Mesenchymal stem cell (in vitro differentiated cells and primary cell): ENCODE data around the gene LGALS9C.
"Not testable (repeated sequence)": the region's sequence is repeated elsewhere in the genome, so short reads cannot be mapped to it uniquely, and the experiment has no call there.

Experiments
- DNase-seq: peaks from one replicate; pipeline ENCODE4 v3.0.0-alpha.2; 2013
- H2AFZ ChIP-seq: one replicate; pipeline ENCODE4 v1.6.1; 2013; ENCODE audit warnings: low read depth, mild to moderate bottlenecking, control low read depth, inconsistent platforms, low read length, moderate library complexity
- H2AK5ac ChIP-seq: 2 replicates; pipeline ENCODE4 v1.6.1; 2013; ENCODE audit warnings: low read length, moderate library complexity, mild to moderate bottlenecking, inconsistent platforms; ENCODE audit not compliant: severe bottlenecking
- H2BK120ac ChIP-seq: one replicate; pipeline ENCODE4 v1.6.1; 2013; ENCODE audit warnings: low read depth, mild to moderate bottlenecking, inconsistent platforms, low read length, moderate library complexity
- H2BK12ac ChIP-seq, 2 experiments: one replicate each; pipeline ENCODE4 v1.6.1; 2013; ENCODE audit warnings: inconsistent platforms in 2 of 2, low read length in 2 of 2, mild to moderate bottlenecking in 2 of 2, moderate library complexity in 2 of 2, control low read depth in 1 of 2
- H2BK15ac ChIP-seq: one replicate; pipeline ENCODE4 v1.6.1; 2013; ENCODE audit warnings: mild to moderate bottlenecking, low read depth, inconsistent platforms; ENCODE audit not compliant: poor library complexity, severe bottlenecking
- H2BK5ac ChIP-seq: 2 replicates; pipeline ENCODE4 v1.6.1; 2013; ENCODE audit warnings: low read depth, mild to moderate bottlenecking, low read length, control low read depth, inconsistent platforms; ENCODE audit not compliant: poor library complexity, severe bottlenecking
- H3K14ac ChIP-seq, 2 experiments: one replicate each; pipeline ENCODE4 v1.6.1; 2013; ENCODE audit warnings: inconsistent platforms in 2 of 2, low read length in 2 of 2, control low read depth in 1 of 2, mild to moderate bottlenecking in 1 of 2, moderate library complexity in 1 of 2
- H3K18ac ChIP-seq, 2 experiments: one replicate each; pipeline ENCODE4 v1.6.1; 2013; ENCODE audit warnings: inconsistent platforms in 2 of 2, low read length in 2 of 2, control low read depth in 1 of 2, low read depth in 1 of 2, mild to moderate bottlenecking in 1 of 2
- H3K23ac ChIP-seq, 2 experiments: one replicate each; pipeline ENCODE4 v1.6.1; 2013; ENCODE audit warnings: inconsistent platforms in 2 of 2, low read length in 2 of 2, mild to moderate bottlenecking in 2 of 2, moderate library complexity in 2 of 2, control low read depth in 1 of 2
- H3K27ac ChIP-seq: 2 replicates; pipeline ENCODE4 v1.5.1; 2013; ENCODE audit warnings: mild to moderate bottlenecking, moderate library complexity, low read length, control low read depth, inconsistent platforms; ENCODE audit not compliant: poor library complexity, severe bottlenecking
- H3K27me3 ChIP-seq, 2 experiments: 2 replicates each; pipeline versions ENCODE4 v1.6.1 to v1.7.0; 2013; ENCODE audit warnings: low read length in 2 of 2, mild to moderate bottlenecking in 2 of 2, moderate library complexity in 2 of 2, control low read depth in 1 of 2, inconsistent platforms in 1 of 2; ENCODE audit not compliant: control insufficient read depth in 1 of 2, insufficient read depth in 1 of 2
- H3K36me3 ChIP-seq, 2 experiments: 2 replicates each; pipeline versions ENCODE4 v1.6.1 to v1.7.0; 2013; ENCODE audit warnings: low read length in 2 of 2, control low read depth in 1 of 2, inconsistent platforms in 1 of 2, low read depth in 1 of 2, mild to moderate bottlenecking in 1 of 2; ENCODE audit not compliant: insufficient read depth in 2 of 2, control insufficient read depth in 1 of 2
- H3K4ac ChIP-seq, 2 experiments: one replicate each; pipeline ENCODE4 v1.6.1; 2013; ENCODE audit warnings: inconsistent platforms in 2 of 2, low read length in 2 of 2, mild to moderate bottlenecking in 2 of 2, moderate library complexity in 2 of 2, control low read depth in 1 of 2, low read depth in 1 of 2
- H3K4me1 ChIP-seq: 2 replicates; pipeline ENCODE4 v1.6.1; 2013; ENCODE audit warnings: low read depth, low read length, control low read depth; ENCODE audit not compliant: control insufficient read depth, insufficient read depth
- H3K4me2 ChIP-seq: 2 replicates; pipeline ENCODE4 v1.6.1; 2013; ENCODE audit warnings: low read length, mild to moderate bottlenecking, inconsistent platforms; ENCODE audit not compliant: poor library complexity, severe bottlenecking
- H3K4me3 ChIP-seq, 2 experiments: 2 replicates each; pipeline versions ENCODE4 v1.5.1 to v1.7.0; 2013; ENCODE audit warnings: low read length in 2 of 2, mild to moderate bottlenecking in 2 of 2, control low read depth in 1 of 2, low read depth in 1 of 2; ENCODE audit not compliant: insufficient read depth in 1 of 2
- H3K79me1 ChIP-seq: replicated peaks from 2 replicates; pipeline ENCODE4 v1.6.1; 2013; ENCODE audit warnings: mild to moderate bottlenecking, control low read depth, low read length, inconsistent platforms; ENCODE audit not compliant: poor library complexity, severe bottlenecking
- H3K9ac ChIP-seq: 2 replicates; pipeline ENCODE4 v1.7.0; 2013; ENCODE audit warnings: mild to moderate bottlenecking, low read length, moderate library complexity
- H3K9me3 ChIP-seq: 2 replicates; pipeline ENCODE4 v1.7.0; 2013; ENCODE audit warnings: mild to moderate bottlenecking, low read length; ENCODE audit not compliant: control insufficient read depth
- H4K8ac ChIP-seq: one replicate; pipeline ENCODE4 v1.6.1; 2013; ENCODE audit warnings: inconsistent platforms, mild to moderate bottlenecking, low read length, moderate library complexity
- H4K91ac ChIP-seq: one replicate; pipeline ENCODE4 v1.6.1; 2013; ENCODE audit warnings: mild to moderate bottlenecking, low read length, inconsistent platforms
- WGBS: methylation state at CpG from one replicate; pipeline ENCODE4 v1.1.7; 2013; ENCODE audit warnings: mixed read lengths; 5-methylcytosine and 5-hydroxymethylcytosine counted together

Gene LGALS9C

DNA sequence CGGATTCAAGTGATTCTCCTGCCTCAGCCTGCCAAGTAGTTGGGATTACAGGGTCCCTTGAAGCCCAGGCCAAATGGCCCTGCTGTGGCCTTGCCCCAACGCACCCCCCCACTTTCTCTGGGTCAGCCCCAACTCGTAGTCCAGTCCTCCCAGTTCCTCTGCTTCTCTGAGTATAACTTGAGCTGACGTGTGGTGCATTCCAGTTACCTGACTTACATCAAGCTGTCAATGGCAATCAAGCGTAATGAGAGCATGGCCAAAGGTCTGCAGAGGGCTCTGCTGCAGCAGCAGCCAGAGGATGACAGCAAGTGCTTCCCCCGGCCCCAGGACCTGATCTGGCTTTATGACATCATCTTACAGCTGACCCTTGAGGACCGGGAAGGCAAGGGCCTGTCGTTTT is 50.8 kb downstream of the LGALS9C start:
- WGBS, result 66% methylated on average over 5 of the region's 8 CpGs
- not testable (repeated sequence) for H2AK5ac ChIP-seq, H3K18ac ChIP-seq, H3K14ac ChIP-seq, H2BK5ac ChIP-seq, H3K9ac ChIP-seq, H2BK120ac ChIP-seq, H3K4ac ChIP-seq, H3K9me3 ChIP-seq, DNase-seq, H3K23ac ChIP-seq, H2BK12ac ChIP-seq, H3K4me2 ChIP-seq, H3K79me1 ChIP-seq, H3K4me3 ChIP-seq, H3K27ac ChIP-seq, H4K8ac ChIP-seq, H3K27me3 ChIP-seq, H3K36me3 ChIP-seq, H3K4me1 ChIP-seq, H2AFZ ChIP-seq, H2BK15ac ChIP-seq, H4K91ac ChIP-seq

DNA sequence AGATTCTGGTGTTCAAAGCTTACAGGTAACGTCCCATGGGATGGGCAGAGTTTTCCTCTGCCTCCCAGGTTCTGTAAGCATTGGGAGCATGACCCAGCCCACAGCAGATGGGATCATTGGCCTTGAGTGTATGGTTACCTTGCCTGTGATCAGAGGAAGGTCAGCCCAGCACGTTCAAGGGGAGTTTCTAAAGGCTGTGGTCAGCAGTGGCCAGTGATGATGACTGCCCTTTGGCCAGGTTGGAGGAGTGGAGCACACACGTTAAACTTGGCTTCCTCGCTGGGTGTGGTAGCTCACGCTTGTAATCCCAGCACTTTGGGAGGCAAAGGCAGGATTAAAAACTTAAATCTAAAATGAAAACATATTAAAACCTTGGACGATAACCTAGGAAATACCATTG is 51.8 kb downstream of the LGALS9C start:
- not testable (repeated sequence) for H3K9ac ChIP-seq, H3K27ac ChIP-seq, H4K8ac ChIP-seq, H3K4me3 ChIP-seq, H2AFZ ChIP-seq, H3K4me2 ChIP-seq, DNase-seq, H3K36me3 ChIP-seq, H3K4ac ChIP-seq, H2AK5ac ChIP-seq, H2BK120ac ChIP-seq, H3K18ac ChIP-seq, H4K91ac ChIP-seq, H3K9me3 ChIP-seq, H2BK12ac ChIP-seq, H3K4me1 ChIP-seq, H3K79me1 ChIP-seq, H2BK5ac ChIP-seq, H3K27me3 ChIP-seq, H2BK15ac ChIP-seq, H3K23ac ChIP-seq, H3K14ac ChIP-seq
- no CpG with 5 or more reads among the region's 6 CpGs for WGBS

DNA sequence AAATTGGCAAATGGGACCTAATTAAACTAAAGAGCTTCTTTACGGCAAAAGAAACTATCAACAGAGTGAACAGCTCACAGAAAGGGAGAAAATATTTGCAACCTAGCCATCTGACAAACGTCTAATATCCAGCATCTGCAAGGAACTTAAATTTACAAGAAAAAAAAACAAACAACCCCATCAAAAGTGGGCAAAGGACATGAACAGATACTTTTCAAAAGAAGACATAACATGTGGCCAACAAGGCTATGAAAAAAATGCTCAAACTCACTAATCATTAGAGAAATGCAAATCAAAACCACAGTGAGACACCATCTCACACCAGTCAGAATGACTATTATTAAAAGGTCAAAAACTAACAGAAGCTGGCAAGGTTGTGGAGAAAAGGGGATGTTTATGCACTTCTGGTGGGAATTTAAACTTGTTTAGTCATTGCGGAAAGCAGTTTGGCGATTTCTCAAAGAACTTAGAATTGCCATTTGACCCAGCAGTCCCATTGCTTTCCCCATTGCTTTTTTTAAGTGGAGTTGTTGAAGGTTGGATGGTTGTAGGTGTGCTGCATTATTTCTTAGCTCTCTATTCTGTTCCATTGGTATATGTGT is 52.4 kb downstream of the LGALS9C start:
- H3K4me3 ChIP-seq, H3K9me3 ChIP-seq, H4K8ac ChIP-seq, H3K79me1 ChIP-seq, H3K23ac ChIP-seq, H3K27ac ChIP-seq, H3K4ac ChIP-seq, DNase-seq, H3K36me3 ChIP-seq, H3K14ac ChIP-seq, H3K27me3 ChIP-seq, H2AFZ ChIP-seq, H3K18ac ChIP-seq, H3K9ac ChIP-seq, H2BK12ac ChIP-seq, H4K91ac ChIP-seq, H2AK5ac ChIP-seq, H3K4me1 ChIP-seq, H2BK5ac ChIP-seq, H3K4me2 ChIP-seq, H2BK120ac ChIP-seq, H2BK15ac ChIP-seq: not testable (repeated sequence)
- WGBS, result 90% methylated on average over 2 of the region's 4 CpGs

DNA sequence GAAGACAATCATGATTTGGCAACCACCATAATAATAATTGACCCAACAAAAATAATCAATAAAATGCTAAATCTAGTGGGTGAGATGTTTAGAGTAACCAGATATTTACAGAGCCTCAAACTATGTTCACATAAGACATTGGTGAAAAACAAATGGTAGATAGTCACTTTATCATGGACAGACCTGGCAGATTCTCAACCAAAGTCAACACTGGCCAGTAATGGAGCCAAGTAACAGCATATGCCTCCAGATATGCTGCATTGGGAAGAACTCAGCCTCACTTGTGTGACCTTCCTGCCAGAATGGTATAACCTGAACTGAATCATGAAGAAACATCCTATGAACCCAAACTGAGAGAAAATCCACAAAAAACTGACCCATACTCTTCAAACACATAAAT is 53.8 kb downstream of the LGALS9C start:
- not testable (repeated sequence) for H3K9ac ChIP-seq, H3K36me3 ChIP-seq, H2BK12ac ChIP-seq, H3K27ac ChIP-seq, H2BK120ac ChIP-seq, H3K4ac ChIP-seq, H4K91ac ChIP-seq, H3K9me3 ChIP-seq, H2AFZ ChIP-seq, H3K79me1 ChIP-seq, H3K4me1 ChIP-seq, H3K14ac ChIP-seq, DNase-seq, H3K4me3 ChIP-seq, H4K8ac ChIP-seq, H2BK15ac ChIP-seq, H3K4me2 ChIP-seq, H2AK5ac ChIP-seq, H3K23ac ChIP-seq, H2BK5ac ChIP-seq, H3K27me3 ChIP-seq, H3K18ac ChIP-seq
